Measurements from ENCODE around the gene CLDN12. TPM values are rescaled to one million over a fixed set of nuclear protein-coding genes. Genes with fewer than 3 reads are reported as not detected.

The CLDN12 gene
- total and polyA plus RNA-seq, 8 donors = 10.5 to 33.3 (median 16.8) TPM

GRCh38 chr7:90425376-90425775 is 22.1 kb downstream of the CLDN12 start:
- DNase-seq = no peak
- intact Hi-C loops (cut with DNase I) = loop anchor here in 1 of 3 donors (10.0 kb wide), 1 partner anchor 271 kb away; the partner anchor contains the start of gene STEAP1
- no peaks in the 10 kb centered on the region for H3K9me3 ChIP-seq
- H3K4me1 ChIP-seq = no peaks in the 10 kb centered on the region
- no peaks in the 10 kb centered on the region for H3K36me3 ChIP-seq
- H3K4me3 ChIP-seq = no peak overlapping the region
- TF ChIP-seq, protein P1, sequence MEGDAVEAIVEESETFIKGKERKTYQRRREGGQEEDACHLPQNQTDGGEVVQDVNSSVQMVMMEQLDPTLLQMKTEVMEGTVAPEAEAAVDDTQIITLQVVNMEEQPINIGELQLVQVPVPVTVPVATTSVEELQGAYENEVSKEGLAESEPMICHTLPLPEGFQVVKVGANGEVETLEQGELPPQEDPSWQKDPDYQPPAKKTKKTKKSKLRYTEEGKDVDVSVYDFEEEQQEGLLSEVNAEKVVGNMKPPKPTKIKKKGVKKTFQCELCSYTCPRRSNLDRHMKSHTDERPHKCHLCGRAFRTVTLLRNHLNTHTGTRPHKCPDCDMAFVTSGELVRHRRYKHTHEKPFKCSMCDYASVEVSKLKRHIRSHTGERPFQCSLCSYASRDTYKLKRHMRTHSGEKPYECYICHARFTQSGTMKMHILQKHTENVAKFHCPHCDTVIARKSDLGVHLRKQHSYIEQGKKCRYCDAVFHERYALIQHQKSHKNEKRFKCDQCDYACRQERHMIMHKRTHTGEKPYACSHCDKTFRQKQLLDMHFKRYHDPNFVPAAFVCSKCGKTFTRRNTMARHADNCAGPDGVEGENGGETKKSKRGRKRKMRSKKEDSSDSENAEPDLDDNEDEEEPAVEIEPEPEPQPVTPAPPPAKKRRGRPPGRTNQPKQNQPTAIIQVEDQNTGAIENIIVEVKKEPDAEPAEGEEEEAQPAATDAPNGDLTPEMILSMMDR (IDR thresholded peaks at IDR 0.05) = no peak
- H3K27me3 ChIP-seq = no peaks in the 10 kb centered on the region
- no peak for FAIRE-seq
- WGBS, 2 donors = 41 to 74% methylated on average over 2 of the region's 2 CpGs
- no peak overlapping the region for H3K27ac ChIP-seq
- ATAC-seq = no peak

DNA sequence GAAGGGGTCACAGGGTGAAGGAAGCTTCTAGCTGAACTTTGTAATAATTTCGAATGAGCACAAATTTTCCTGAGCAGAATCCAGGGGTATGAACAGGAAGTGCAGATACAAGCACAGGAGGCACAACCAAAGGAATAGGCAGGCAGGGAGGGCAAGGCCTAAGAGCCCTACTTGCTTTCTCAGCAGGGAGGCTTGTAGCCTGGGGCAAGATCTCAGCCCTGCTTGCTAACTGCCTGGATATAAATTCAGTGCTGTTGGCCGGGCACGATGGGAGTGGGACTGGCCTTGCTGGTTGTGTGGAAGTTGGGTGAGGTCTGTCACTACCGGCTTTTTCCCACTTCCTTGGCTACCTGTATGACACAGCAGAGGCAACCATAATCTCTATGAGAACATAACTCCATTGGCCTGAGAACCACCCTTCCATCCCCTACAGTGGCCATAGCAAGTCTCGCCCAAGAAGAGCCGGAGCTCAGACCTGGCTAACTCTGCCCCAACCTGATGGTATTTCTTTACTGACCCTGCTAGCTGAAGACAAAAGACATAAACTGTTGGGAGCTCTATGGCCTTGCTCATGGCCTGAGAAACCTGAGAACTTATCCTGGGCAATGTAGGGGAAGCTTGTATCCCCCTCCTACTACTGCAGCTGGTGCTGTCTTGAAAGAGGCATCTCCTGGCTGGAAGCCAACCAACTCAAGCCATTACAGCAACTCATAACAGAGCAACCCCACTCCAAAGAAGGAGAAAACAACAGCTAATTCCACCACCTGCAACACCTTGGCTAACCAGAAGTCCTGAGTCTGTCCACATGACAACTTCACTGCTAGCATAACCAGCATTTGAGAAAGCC is 27.6 kb downstream of the CLDN12 start:
- WGBS, 2 donors = 85 to 87% methylated on average over 6 of the region's 6 CpGs
- FAIRE-seq (no peak), ATAC-seq (no peak), DNase-seq (no peak)
- intact Hi-C loops (cut with DNase I) = loop anchor here in 1 of 3 donors (5.0 kb wide), 1 partner anchor 279 kb away; the partner anchor contains the start of gene STEAP1
- Histone ChIP-seq H3K27me3 (no peaks in the 10 kb centered on the region), H3K9me3 (no peaks in the 10 kb centered on the region), H3K4me3 (no peak overlapping the region), H3K27ac (no peak overlapping the region), H3K4me1 (no peaks in the 10 kb centered on the region), H3K36me3 (no peaks in the 10 kb centered on the region)
- TF ChIP-seq, protein P1 (IDR thresholded peaks at IDR 0.05) = no peak

GRCh38 chr7:90432752-90433151 is 29.5 kb downstream of the CLDN12 start:
- WGBS, 2 donors = 72 to 81% methylated on average over 10 of the region's 10 CpGs
- no peak for FAIRE-seq
- ATAC-seq = no peak
- TF ChIP-seq, protein P1 (IDR thresholded peaks at IDR 0.05) = no peak
- H3K27ac ChIP-seq = no peak overlapping the region
- intact Hi-C loops (cut with DNase I) = loop anchor here in 1 of 3 donors (5.0 kb wide), 1 partner anchor 280 kb away; the partner anchor contains the start of gene STEAP1
- H3K4me1 ChIP-seq = no peaks in the 10 kb centered on the region
- no peak overlapping the region for H3K4me3 ChIP-seq
- H3K27me3 ChIP-seq = no peaks in the 10 kb centered on the region
- H3K9me3 ChIP-seq = no peaks in the 10 kb centered on the region
- H3K36me3 ChIP-seq = no peaks in the 10 kb centered on the region
- DNase-seq = peak in 1 of 6 donors; percentile 35

- 81 to 96% methylated on average over 3 of the region's 3 CpGs for WGBS, 2 donors
- FAIRE-seq = no peak
- TF ChIP-seq, protein P1 (IDR thresholded peaks at IDR 0.05) = no peak
Observed at GRCh38 chr7:90433221-90433620, 30.0 kb downstream of the CLDN12 start.

GRCh38 chr7:90445633-90446032 is 42.4 kb downstream of the CLDN12 start:
- intact Hi-C loops (cut with DNase I) = no loop called here
- Histone ChIP-seq H3K27ac (no peak overlapping the region), H3K4me3 (no peak overlapping the region), H3K9me3 (no peaks in the 10 kb centered on the region), H3K27me3 (no peaks in the 10 kb centered on the region), H3K36me3 (no peaks in the 10 kb centered on the region), H3K4me1 (no peaks in the 10 kb centered on the region)
- TF ChIP-seq, protein P1 (IDR thresholded peaks at IDR 0.05) = no peak
- 53 to 55% methylated on average over 2 of the region's 2 CpGs for WGBS, 2 donors
- peak in 1 of 4 donors; percentile 63 for ATAC-seq
- FAIRE-seq = no peak
- DNase-seq = no peak

More at GRCh38 chr7:90433221-90433620, 30.0 kb downstream of the CLDN12 start:
- Histone ChIP-seq H3K27ac (no peak overlapping the region), H3K36me3 (no peaks in the 10 kb centered on the region), H3K9me3 (no peaks in the 10 kb centered on the region), H3K4me3 (no peak overlapping the region), H3K4me1 (no peaks in the 10 kb centered on the region), H3K27me3 (no peaks in the 10 kb centered on the region)
- DNase-seq (no peak), ATAC-seq (no peak)
- intact Hi-C loops (cut with DNase I) = loop anchor here in 1 of 3 donors (5.0 kb wide), 1 partner anchor 281 kb away; the partner anchor contains the start of gene STEAP1
